Gastrocnemius medialis (tissue), 4 donors: Measurements from ENCODE around the gene TMEM106A. TPM values are rescaled to one million over a fixed set of nuclear protein-coding genes. Genes with fewer than 3 reads are reported as not detected.
"Not testable (repeated sequence)": the region's sequence is repeated elsewhere in the genome, so short reads cannot be mapped to it uniquely, and the experiment has no call there.

Experiments
- ATAC-seq, 2 donors: fragments of 150-250 bp; one replicate each; pipeline ENCODE4 v1.9.1; 2016
- DNase-seq, 2 donors: peaks; one replicate each; pipeline ENCODE4 v3.0.0-alpha.2; 2019
- H3K27ac ChIP-seq, 4 donors: fragments of 200-600 bp; sonication (generic); 1 replicate in 1 of 4; 2 replicates in 3 of 4; pipeline ENCODE4 v1.5.1; 2016 to 2018; ENCODE audit warnings: mild to moderate bottlenecking in 2 of 4, moderate library complexity in 1 of 4
- H3K27me3 ChIP-seq, 3 donors: fragments of 200-600 bp; sonication (generic) in 2 of 3; 1 replicate in 1 of 3; 2 replicates in 2 of 3; pipeline versions ENCODE4 v1.5.1 to v1.6.0; 2016 to 2019; ENCODE audit warnings: mild to moderate bottlenecking in 1 of 3, moderate library complexity in 1 of 3
- H3K36me3 ChIP-seq, 2 donors: fragments of 200-600 bp; sonication (generic) in 1 of 2; one replicate each; pipeline ENCODE4 v1.5.1; 2017 to 2018
- H3K4me1 ChIP-seq, 2 donors: fragments of 200-600 bp; sonication (generic) in 1 of 2; one replicate each; pipeline ENCODE4 v1.5.1; 2016 to 2017; ENCODE audit warnings: mild to moderate bottlenecking in 2 of 2
- H3K4me3 ChIP-seq, 4 donors: fragments of 200-600 bp; sonication (generic) in 3 of 4; 1 replicate in 1 of 4; 2 replicates in 3 of 4; pipeline ENCODE4 v1.5.1; 2016 to 2019; ENCODE audit warnings: mild to moderate bottlenecking in 2 of 4
- H3K9me3 ChIP-seq, 3 donors: fragments of 200-600 bp; sonication (generic) in 2 of 3; 1 replicate in 1 of 3; 2 replicates in 2 of 3; pipeline ENCODE4 v1.5.1; 2016 to 2019
- POLR2A ChIP-seq, 2 donors: fragments of 450-650 bp; IDR thresholded peaks; one replicate each; pipeline ENCODE4 v1.6.1; 2017; ENCODE audit warnings: antibody characterized with exemption in 2 of 2, mild to moderate bottlenecking in 2 of 2, moderate library complexity in 2 of 2
- in situ Hi-C, 4 donors: fragments of 200-750 bp; cut with MboI; loops; one replicate each; pipeline versions ENCODE4 v1.15.0 to v1.8.0; 2017; ENCODE audit warnings: low sequenced_read_pairs in 4 of 4
- intact Hi-C: fragments of 100-400 bp; cut with DNase I; formaldehyde crosslinking; loops from one replicate; pipeline ENCODE4 v1.15.1; 2023; ENCODE audit warnings: low total_unique reads
- total RNA-seq, 4 donors: library from RNA; depleted of rRNA; stranded (reverse); fragments of >200 nt; gene quantifications; one replicate each; pipeline versions ENCODE4 v1.1.0 to v1.2.3, GENCODE V29; 2016
- TF ChIP-seq, protein P1 (sequence below), 5 experiments: fragments of 450-650 bp in 3 of 5; fragments of 200-600 bp in 2 of 5; sonication (generic) in 2 of 5; IDR thresholded peaks in 4 of 5; conservative IDR thresholded peaks in 1 of 5; 1 replicate in 4 of 5; 2 replicates in 1 of 5; pipeline ENCODE4 v1.5.1; 2016 to 2019; ENCODE audit warnings: antibody characterized with exemption in 5 of 5, mild to moderate bottlenecking in 3 of 5, moderate library complexity in 3 of 5

Gene TMEM106A
- total RNA-seq, 4 donors from 2014 or later = 0.32 to 5.6 (median 2.5) TPM

- ATAC-seq (no peak), DNase-seq (no peak)
- Histone ChIP-seq H3K4me3 (no peak overlapping the region), H3K36me3 (peaks cover 0 to 49% of the 10 kb centered on the region in 2 donors), H3K9me3 (no peaks in the 10 kb centered on the region), H3K27ac (peak overlapping the region in 3 of 4 donors; percentile 3 to 25 (median 23)), H3K27me3 (no peaks in the 10 kb centered on the region), H3K4me1 (peaks cover 42 to 47% of the 10 kb centered on the region in 2 donors)
- no peak for TF ChIP-seq POLR2A (IDR thresholded peaks at IDR 0.05)
- TF ChIP-seq, protein P1, sequence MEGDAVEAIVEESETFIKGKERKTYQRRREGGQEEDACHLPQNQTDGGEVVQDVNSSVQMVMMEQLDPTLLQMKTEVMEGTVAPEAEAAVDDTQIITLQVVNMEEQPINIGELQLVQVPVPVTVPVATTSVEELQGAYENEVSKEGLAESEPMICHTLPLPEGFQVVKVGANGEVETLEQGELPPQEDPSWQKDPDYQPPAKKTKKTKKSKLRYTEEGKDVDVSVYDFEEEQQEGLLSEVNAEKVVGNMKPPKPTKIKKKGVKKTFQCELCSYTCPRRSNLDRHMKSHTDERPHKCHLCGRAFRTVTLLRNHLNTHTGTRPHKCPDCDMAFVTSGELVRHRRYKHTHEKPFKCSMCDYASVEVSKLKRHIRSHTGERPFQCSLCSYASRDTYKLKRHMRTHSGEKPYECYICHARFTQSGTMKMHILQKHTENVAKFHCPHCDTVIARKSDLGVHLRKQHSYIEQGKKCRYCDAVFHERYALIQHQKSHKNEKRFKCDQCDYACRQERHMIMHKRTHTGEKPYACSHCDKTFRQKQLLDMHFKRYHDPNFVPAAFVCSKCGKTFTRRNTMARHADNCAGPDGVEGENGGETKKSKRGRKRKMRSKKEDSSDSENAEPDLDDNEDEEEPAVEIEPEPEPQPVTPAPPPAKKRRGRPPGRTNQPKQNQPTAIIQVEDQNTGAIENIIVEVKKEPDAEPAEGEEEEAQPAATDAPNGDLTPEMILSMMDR (IDR thresholded peaks at IDR 0.05 in 4 of 5, conservative IDR thresholded peaks at IDR 0.05 in 1 of 5) = no peak
- intact Hi-C loops (no loop called here), in situ Hi-C loops (loop anchor here in 1 of 4 donors (25.0 kb wide), 2 partner anchors 464 to 689 kb away; no protein-coding TSS in a partner anchor)
Observed at GRCh38 chr17:43176119-43176570, 35.5 kb upstream of the TMEM106A start.

DNA sequence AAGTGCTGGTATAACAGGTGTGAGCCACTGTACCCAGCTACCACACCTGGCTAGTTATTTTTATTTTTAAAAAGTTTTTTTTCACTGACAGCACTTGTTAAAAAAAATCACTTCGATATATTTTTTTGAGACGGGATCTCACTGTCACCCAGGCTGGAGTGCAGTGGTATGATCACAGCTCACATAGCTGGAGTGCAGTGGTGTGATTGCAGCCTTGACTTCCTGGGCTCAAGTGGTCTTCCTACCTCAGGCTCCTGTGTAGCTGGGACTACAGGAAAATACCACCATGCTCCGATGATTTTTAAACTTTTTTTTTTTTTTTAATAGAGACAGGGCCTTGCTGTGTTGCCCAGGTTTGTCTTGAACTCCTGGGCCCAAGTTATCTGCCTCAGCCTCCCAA is 27.8 kb upstream of the TMEM106A start:
- Histone ChIP-seq H3K27me3 (no peaks in the 10 kb centered on the region), H3K4me3 (no peak overlapping the region), H3K4me1 (no peaks in the 10 kb centered on the region), H3K36me3 (peaks cover 0 to 80% of the 10 kb centered on the region in 2 donors), H3K9me3 (no peaks in the 10 kb centered on the region), H3K27ac (no peak overlapping the region)
- ATAC-seq (no peak), DNase-seq (no peak)
- in situ Hi-C loops = loop anchor here in 2 of 4 donors (10.0 to 25.0 kb wide), 3 partner anchors 59 to 697 kb away; partner anchors contain the start of gene BRCA1 (in 1 of the 2)
- TF ChIP-seq, protein P1 (IDR thresholded peaks at IDR 0.05 in 4 of 5, conservative IDR thresholded peaks at IDR 0.05 in 1 of 5) = no peak
- intact Hi-C loops = no loop called here

DNA sequence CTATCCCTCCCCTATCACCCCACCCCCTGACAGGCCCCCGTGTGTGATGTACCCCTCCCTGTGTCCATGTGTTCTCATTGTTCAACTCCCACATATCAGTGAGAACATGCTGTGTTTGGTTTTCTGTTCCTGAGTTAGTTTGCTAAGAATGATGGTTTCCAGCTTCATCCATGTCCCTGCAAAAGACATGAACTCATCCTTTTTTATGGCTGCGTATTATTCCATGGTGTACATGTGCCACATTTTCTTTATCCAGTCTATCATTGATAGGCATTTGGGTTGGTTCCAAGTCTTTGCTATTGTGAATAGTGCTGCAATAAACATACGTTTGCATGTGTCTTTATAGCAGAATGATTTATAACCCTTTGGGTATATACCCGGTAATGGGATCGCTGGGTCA is 25.0 kb upstream of the TMEM106A start:
- H3K9me3 ChIP-seq, H3K4me1 ChIP-seq, DNase-seq, intact Hi-C loops, ATAC-seq, H3K27ac ChIP-seq, H3K27me3 ChIP-seq, H3K4me3 ChIP-seq: not testable (repeated sequence)
- H3K36me3 ChIP-seq = peaks cover 3 to 83% of the 10 kb centered on the region in 2 donors
- in situ Hi-C loops = loop anchor here in 2 of 4 donors (10.0 to 25.0 kb wide), 3 partner anchors 62 to 699 kb away; partner anchors contain the start of gene BRCA1 (in 1 of the 2)

DNA sequence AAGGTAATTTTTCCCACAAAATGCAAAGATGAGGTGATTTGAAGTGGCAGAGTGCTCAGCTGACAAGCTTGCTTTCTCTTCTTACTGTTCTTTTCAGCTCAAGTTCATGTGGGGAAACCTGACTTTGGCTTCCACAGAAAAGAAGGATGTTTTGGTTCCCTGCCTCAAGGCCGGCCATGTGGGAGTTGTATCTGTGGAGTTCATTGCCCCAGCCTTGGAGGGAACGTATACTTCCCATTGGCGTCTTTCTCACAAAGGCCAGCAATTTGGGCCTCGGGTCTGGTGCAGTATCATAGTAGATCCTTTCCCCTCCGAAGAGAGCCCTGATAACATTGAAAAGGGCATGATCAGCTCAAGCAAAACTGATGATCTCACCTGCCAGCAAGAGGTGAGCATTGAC is 18.4 kb upstream of the TMEM106A start:
- Histone ChIP-seq H3K27me3 (no peaks in the 10 kb centered on the region), H3K36me3 (peaks cover 12 to 100% of the 10 kb centered on the region in 2 donors), H3K9me3 (no peaks in the 10 kb centered on the region), H3K27ac (no peak overlapping the region), H3K4me1 (no peaks in the 10 kb centered on the region), H3K4me3 (no peak overlapping the region)
- in situ Hi-C loops (loop anchor here in 1 of 4 donors (25.0 kb wide), 2 partner anchors 481 to 706 kb away; no protein-coding TSS in a partner anchor), intact Hi-C loops (no loop called here)
- ATAC-seq (no peak), DNase-seq (no peak)
- no peak for TF ChIP-seq POLR2A (IDR thresholded peaks at IDR 0.05)
- TF ChIP-seq, protein P1 (IDR thresholded peaks at IDR 0.05 in 4 of 5, conservative IDR thresholded peaks at IDR 0.05 in 1 of 5) = no peak

DNA sequence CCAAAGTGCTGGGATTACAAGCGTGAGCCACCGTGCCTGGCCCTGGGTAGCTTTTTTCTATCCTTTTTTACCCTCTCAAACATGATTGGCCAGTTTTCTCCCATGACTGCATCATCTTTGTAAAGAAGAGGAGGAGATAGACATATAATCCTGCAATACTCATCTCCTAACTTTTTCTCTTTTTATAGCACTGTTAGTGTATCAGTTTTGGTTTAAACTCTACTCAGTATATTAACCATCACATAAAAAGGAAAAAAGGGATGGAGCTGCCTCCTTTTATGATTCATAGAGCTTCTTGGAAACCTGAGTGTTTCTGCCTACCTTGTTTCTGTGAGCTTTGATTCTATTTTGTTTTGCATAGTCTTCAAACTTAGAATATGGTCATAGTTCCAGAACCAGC is 12.0 kb upstream of the TMEM106A start:
- Histone ChIP-seq H3K9me3 (no peaks in the 10 kb centered on the region), H3K27ac (no peak overlapping the region), H3K27me3 (no peaks in the 10 kb centered on the region), H3K4me1 (no peaks in the 10 kb centered on the region), H3K4me3 (no peak overlapping the region), H3K36me3 (peaks cover 5 to 100% of the 10 kb centered on the region in 2 donors)
- no peak for TF ChIP-seq POLR2A (IDR thresholded peaks at IDR 0.05)
- TF ChIP-seq, protein P1 (IDR thresholded peaks at IDR 0.05 in 4 of 5, conservative IDR thresholded peaks at IDR 0.05 in 1 of 5) = no peak
- DNase-seq = no peak
- ATAC-seq = no peak
- in situ Hi-C loops (loop anchor here in 1 of 4 donors (25.0 kb wide), 4 partner anchors 113 to 712 kb away; partner anchors contain the start of gene DHX8), intact Hi-C loops (no loop called here)
